PFSK-1 (cell line): ENCODE measurements around the gene PKD1L1.

ENCODE experiments used
- FOXP2 ChIP-seq: optimal IDR thresholded peaks from 2 replicates; pipeline ENCODE3; 2011; ENCODE audit warnings: borderline replicate concordance, control low read depth, inconsistent platforms; ENCODE audit not compliant: insufficient read depth; ENCODE audit errors: extremely low read length, extremely low read depth
- POLR2AphosphoS5 ChIP-seq: IDR thresholded peaks from 2 replicates; pipeline ENCODE4 v1.6.1; 2012; ENCODE audit warnings: low read depth, mild to moderate bottlenecking, control low read depth, low read length, moderate library complexity
- SIN3A ChIP-seq: IDR thresholded peaks from 2 replicates; pipeline ENCODE4 v1.6.1; 2012; ENCODE audit warnings: mild to moderate bottlenecking, low read length, moderate library complexity, borderline replicate concordance; ENCODE audit not compliant: insufficient read depth
- TAF1 ChIP-seq: IDR thresholded peaks from 2 replicates; pipeline ENCODE4 v1.6.1; 2012; ENCODE audit warnings: low read length, control low read depth, borderline replicate concordance; ENCODE audit not compliant: insufficient read depth
- TF ChIP-seq, protein P1 (sequence below), 2 experiments: IDR thresholded peaks; 2 replicates each; pipeline versions ENCODE4 v1.6.1 to v1.8.0; 2011 to 2012; ENCODE audit warnings: low read depth in 2 of 2, low read length in 2 of 2, control low read depth in 1 of 2, inconsistent platforms in 1 of 2, mild to moderate bottlenecking in 1 of 2, moderate library complexity in 1 of 2; ENCODE audit not compliant: insufficient read depth in 1 of 2

Gene PKD1L1

DNA sequence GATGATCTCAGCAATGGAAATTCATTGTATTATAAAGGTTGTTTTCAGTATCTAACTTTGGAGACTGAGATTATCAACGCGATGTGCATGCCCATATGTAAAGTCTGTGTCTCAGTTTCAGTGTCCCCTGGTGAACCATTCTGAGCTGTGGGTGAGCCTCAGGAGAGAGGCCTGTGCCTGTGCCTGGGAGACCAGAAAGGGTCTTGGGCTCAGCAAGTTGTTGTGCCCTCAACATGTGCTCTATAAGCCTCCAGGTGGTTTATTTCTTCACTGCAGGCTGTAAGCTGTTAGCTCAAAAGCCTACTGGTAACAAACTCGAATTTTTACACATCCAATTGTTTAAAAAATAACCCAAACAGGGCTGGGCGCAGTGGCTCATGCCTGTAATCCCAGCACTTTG lies 151.9 kb downstream of the PKD1L1 start:
- TF ChIP-seq, protein P1, sequence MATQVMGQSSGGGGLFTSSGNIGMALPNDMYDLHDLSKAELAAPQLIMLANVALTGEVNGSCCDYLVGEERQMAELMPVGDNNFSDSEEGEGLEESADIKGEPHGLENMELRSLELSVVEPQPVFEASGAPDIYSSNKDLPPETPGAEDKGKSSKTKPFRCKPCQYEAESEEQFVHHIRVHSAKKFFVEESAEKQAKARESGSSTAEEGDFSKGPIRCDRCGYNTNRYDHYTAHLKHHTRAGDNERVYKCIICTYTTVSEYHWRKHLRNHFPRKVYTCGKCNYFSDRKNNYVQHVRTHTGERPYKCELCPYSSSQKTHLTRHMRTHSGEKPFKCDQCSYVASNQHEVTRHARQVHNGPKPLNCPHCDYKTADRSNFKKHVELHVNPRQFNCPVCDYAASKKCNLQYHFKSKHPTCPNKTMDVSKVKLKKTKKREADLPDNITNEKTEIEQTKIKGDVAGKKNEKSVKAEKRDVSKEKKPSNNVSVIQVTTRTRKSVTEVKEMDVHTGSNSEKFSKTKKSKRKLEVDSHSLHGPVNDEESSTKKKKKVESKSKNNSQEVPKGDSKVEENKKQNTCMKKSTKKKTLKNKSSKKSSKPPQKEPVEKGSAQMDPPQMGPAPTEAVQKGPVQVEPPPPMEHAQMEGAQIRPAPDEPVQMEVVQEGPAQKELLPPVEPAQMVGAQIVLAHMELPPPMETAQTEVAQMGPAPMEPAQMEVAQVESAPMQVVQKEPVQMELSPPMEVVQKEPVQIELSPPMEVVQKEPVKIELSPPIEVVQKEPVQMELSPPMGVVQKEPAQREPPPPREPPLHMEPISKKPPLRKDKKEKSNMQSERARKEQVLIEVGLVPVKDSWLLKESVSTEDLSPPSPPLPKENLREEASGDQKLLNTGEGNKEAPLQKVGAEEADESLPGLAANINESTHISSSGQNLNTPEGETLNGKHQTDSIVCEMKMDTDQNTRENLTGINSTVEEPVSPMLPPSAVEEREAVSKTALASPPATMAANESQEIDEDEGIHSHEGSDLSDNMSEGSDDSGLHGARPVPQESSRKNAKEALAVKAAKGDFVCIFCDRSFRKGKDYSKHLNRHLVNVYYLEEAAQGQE (IDR thresholded peaks at IDR 0.05; ENCODE audit: insufficient read depth in 1 of 2, low read depth in 2 of 2, low read length in 2 of 2), result no peak
- no peak for TF ChIP-seq POLR2AphosphoS5
- no peak for TF ChIP-seq SIN3A
- no peak for TF ChIP-seq FOXP2
- no peak for TF ChIP-seq TAF1

DNA sequence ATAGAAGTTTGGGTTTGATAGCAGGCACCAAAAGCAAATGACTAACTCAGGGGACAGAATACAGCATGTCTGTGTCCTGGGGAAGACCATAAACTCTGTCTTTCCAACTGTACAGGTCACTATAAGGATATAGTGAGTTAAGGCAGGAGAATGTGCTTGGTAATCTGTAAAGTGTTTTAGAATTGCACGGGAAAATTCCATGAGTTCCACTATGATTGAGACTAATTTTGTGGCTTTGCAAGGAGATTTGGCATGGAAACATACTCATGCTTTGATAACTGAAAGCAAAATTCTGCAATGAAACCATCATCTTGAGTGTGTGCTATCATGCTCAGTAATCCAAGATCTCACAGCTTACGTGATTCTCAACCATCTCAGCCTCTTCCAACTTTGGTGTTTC lies 152.6 kb downstream of the PKD1L1 start:
- no peak for TF ChIP-seq SIN3A
- TF ChIP-seq, protein P1 (IDR thresholded peaks at IDR 0.05; ENCODE audit: insufficient read depth in 1 of 2, low read depth in 2 of 2, low read length in 2 of 2), result no peak
- TF ChIP-seq POLR2AphosphoS5, result no peak

DNA sequence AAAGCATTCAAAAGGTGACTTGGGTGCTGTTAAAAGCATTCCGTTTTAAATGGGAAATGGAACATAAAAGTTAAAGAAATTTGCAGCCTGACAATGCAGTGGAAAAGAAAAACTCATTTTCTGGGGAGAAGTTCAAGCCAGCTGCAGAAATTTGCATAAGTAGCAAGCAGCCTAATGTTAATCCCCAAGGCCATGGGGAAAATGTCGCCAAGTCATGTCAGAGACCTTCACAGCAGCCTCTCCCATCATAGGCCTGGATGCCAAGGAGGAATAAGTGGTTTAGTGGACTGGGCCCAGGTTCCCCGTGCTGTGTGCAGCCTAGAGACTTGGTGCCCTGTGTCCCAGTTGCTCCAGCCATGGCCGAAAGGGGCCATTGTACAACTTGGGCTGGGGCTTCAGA lies 154.2 kb downstream of the PKD1L1 start:
- no peak for TF ChIP-seq TAF1
- no peak for TF ChIP-seq POLR2AphosphoS5
- TF ChIP-seq, protein P1 (IDR thresholded peaks at IDR 0.05; ENCODE audit: insufficient read depth in 1 of 2, low read depth in 2 of 2, low read length in 2 of 2), result no peak
- no peak for TF ChIP-seq SIN3A
- no peak for TF ChIP-seq FOXP2

DNA sequence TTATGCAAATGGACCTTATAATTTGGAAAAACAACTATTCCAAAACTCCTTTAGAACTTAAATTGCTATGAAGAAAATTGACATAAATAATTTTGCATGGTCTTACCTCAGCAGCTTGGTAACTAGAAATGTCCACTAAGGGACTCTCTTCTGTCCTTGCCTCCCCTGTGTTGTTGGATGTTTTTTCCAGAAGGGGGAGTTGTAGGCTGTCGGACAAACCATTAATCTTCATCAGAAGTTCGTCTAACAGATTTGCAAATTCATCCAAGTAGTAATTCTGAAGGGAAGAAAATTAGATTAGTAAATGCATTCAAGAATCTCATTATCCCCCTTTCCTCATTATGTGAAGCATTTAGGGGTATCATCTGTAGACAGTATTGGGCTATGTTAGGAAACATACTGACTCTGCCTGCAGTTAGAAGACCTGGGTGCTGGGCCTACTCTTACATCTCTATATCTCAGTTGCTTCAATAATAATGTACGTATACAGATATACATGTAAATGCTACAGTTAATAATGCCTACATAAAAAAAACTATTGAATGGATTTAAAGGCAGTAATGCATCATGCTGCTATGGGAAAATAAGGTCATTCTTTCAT lies 155.6 kb downstream of the PKD1L1 start:
- TF ChIP-seq, protein P1 (IDR thresholded peaks at IDR 0.05; ENCODE audit: insufficient read depth in 1 of 2, low read depth in 2 of 2, low read length in 2 of 2), result no peak

DNA sequence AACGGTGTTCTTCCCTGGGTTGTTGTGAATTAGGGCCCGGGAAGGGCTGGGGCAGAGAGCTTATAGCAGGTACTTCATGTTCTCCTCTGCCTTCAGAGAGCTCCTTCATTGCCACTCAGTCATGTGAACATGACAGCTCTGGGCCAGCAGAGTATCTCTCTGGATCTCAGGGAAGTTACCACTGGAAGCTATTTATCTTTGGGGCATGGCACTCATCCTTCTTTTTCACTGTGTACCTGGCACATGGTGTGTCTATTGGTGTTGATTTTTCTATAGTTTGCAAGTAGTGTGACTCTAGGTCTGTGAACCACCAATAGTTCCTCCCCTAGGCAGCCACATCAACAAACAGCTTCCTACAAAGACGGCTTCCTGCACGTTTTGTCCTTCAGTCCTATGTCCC lies 156.6 kb downstream of the PKD1L1 start:
- TF ChIP-seq SIN3A, result no peak
- TF ChIP-seq TAF1, result no peak
